BJ (cell line): ENCODE measurements around the gene STARD3. TPM values are rescaled to one million over a fixed set of nuclear protein-coding genes. Genes with fewer than 3 reads are reported as not detected.
"Not testable (repeated sequence)": the region's sequence is repeated elsewhere in the genome, so short reads cannot be mapped to it uniquely, and the experiment has no call there.

Experiments used
- CTCF ChIA-PET: fragments of 350-600 bp; formaldehyde crosslinking; extraction: SDS; loops from one replicate; lab custom pipeline; 2021; ENCODE audit warnings: antibody characterized with exemption, inconsistent platforms; lab: Yijun Ruan, JAX
- POLR2A ChIA-PET: fragments of 300-600 bp; sonication (Branson Sonifier 250); formaldehyde crosslinking; extraction: SDS; loops from one replicate; lab custom pipeline; 2021; ENCODE audit warnings: antibody characterized with exemption; lab: Charles Lee
- DNase-seq: peaks from one replicate; pipeline ENCODE4 v3.0.0-alpha.2; 2011; ENCODE audit warnings: low read depth
- H3K27me3 ChIP-seq: 2 replicates; pipeline ENCODE4 v1.6.0; 2011; ENCODE audit warnings: low read length; ENCODE audit not compliant: control insufficient read depth, insufficient read depth
- H3K36me3 ChIP-seq: 2 replicates; pipeline ENCODE4 v1.5.1; 2011; ENCODE audit warnings: low read length; ENCODE audit not compliant: control insufficient read depth, insufficient read depth
- H3K4me3 ChIP-seq: 2 replicates; pipeline ENCODE4 v1.5.1; 2011; ENCODE audit warnings: low read depth, mild to moderate bottlenecking, control low read depth, low read length
- polyA plus RNA-seq: library from polyadenylated mRNA; depleted of rRNA; stranded (reverse); fragments of >200 nt; gene quantifications from 2 replicates; pipeline ENCODE4 v1.2.3, GENCODE V29; 2011; rRNA removed
- TF ChIP-seq, protein P1 (sequence below): IDR thresholded peaks from 2 replicates; pipeline ENCODE4 v1.5.1; 2011; ENCODE audit warnings: low read depth, mild to moderate bottlenecking, control low read depth, inconsistent platforms, low read length, moderate library complexity; ENCODE audit not compliant: insufficient read depth

STARD3 gene
- polyA plus RNA-seq, 1 experiment, result 93.8 TPM

DNA sequence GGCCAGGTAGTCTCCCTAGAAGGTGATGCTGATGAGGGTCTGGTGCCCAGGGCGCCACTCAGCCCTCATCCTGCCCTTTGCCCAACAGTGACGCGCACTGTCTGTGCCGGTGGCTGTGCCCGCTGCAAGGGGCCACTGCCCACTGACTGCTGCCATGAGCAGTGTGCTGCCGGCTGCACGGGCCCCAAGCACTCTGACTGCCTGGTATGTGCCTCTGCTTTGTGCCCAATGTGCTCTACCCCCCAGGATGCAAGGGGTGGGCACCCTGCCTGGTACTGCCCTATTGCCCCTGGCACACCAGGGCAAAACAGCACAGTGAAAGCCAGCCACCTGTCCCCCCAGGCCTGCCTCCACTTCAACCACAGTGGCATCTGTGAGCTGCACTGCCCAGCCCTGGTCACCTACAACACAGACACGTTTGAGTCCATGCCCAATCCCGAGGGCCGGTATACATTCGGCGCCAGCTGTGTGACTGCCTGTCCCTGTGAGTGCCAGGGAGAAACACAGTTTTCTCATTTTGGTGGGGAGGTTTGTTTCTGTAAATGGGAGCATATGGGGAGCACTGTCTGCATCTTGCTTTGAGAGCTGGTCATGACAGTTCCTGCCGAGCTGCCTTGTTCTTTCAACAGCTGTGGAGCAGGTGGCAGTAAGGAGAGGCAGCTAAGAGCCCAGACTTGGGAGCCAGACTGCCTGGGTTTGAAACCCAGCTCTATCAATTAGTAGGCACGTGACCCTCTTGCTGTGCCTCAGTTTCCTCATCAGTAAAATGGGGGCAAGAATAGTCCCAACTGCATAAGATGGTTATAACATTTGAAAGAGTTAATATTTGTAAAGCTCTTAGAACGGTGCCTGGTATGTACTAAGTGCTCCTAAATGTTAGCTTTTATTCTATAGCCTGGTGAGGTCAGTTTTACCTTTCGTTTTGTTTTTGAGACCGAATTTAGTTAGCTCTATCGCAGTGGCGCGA is 73.3 kb downstream of the STARD3 start:
- Histone ChIP-seq H3K27me3 (no peaks in the 10 kb centered on the region), H3K4me3 (no peak overlapping the region), H3K36me3 (peaks cover 36% of the 10 kb centered on the region)
- ChIA-PET CTCF (interaction anchor here (0.5 to 2.3 kb wide), 4 partner anchors 8 to 62 kb away, joined by 3 to 7 read pairs (median 4); partner anchors contain the start of genes ERBB2 and MIEN1), POLR2A (no interaction called here)
- no peak for DNase-seq
- TF ChIP-seq, protein P1, sequence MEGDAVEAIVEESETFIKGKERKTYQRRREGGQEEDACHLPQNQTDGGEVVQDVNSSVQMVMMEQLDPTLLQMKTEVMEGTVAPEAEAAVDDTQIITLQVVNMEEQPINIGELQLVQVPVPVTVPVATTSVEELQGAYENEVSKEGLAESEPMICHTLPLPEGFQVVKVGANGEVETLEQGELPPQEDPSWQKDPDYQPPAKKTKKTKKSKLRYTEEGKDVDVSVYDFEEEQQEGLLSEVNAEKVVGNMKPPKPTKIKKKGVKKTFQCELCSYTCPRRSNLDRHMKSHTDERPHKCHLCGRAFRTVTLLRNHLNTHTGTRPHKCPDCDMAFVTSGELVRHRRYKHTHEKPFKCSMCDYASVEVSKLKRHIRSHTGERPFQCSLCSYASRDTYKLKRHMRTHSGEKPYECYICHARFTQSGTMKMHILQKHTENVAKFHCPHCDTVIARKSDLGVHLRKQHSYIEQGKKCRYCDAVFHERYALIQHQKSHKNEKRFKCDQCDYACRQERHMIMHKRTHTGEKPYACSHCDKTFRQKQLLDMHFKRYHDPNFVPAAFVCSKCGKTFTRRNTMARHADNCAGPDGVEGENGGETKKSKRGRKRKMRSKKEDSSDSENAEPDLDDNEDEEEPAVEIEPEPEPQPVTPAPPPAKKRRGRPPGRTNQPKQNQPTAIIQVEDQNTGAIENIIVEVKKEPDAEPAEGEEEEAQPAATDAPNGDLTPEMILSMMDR, result no peak

DNA sequence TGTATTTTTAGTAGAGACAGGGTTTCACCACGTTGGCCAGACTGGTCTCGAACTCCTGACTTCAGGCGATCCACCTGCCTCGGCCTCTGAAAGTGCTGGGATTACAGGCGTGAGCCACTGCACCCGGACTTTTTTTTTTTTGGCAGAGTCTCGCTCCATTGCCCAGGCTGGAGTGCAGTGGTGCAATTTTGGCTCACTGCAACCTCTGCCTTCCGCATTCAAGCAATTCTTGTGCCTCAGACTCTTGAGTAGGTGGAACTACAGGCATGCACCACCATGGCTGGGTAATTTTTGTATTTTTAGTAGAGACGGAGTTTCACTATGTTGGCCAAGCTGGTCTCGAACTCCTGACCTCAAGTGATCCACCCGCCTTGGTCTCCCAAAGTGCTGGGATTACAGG is 74.1 kb downstream of the STARD3 start:
- CTCF ChIA-PET, result interaction anchor here (0.9 to 2.3 kb wide), 3 partner anchors 7 to 19 kb away, joined by 4 to 7 read pairs (median 5); partner anchors contain the start of genes ERBB2 and MIEN1
- H3K4me3 ChIP-seq, H3K27me3 ChIP-seq, DNase-seq: not testable (repeated sequence)
- peaks cover 44% of the 10 kb centered on the region for H3K36me3 ChIP-seq
- POLR2A ChIA-PET, result interaction anchor here (0.6 kb wide), 1 partner anchor 75 kb away, joined by 3 read pairs; no protein-coding TSS in a partner anchor

DNA sequence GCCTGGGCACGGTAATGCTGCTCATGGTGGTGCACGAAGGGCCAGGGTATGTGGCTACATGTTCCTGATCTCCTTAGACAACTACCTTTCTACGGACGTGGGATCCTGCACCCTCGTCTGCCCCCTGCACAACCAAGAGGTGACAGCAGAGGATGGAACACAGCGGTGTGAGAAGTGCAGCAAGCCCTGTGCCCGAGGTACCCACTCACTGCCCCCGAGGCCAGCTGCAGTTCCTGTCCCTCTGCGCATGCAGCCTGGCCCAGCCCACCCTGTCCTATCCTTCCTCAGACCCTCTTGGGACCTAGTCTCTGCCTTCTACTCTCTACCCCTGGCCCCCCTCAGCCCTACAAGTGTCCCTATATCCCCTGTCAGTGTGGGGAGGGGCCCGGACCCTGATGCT is 74.9 kb downstream of the STARD3 start:
- DNase-seq, result no peak
- Histone ChIP-seq H3K27me3 (no peaks in the 10 kb centered on the region), H3K4me3 (no peak overlapping the region), H3K36me3 (peaks cover 48% of the 10 kb centered on the region)
- POLR2A ChIA-PET, result no interaction called here
- TF ChIP-seq, protein P1, result no peak
- CTCF ChIA-PET, result interaction anchor here (1.6 to 2.3 kb wide), 2 partner anchors 18 to 88 kb away, joined by 3 to 7 read pairs; partner anchors contain the start of gene MIEN1

Other genes starting within 250 kb of the STARD3 start
- 3.9 and 5.1 TPM in 2 replicates for gene FBXL20, start 235.5 kb upstream of the STARD3 start, polyA plus RNA-seq
- gene MED1, start 185.9 kb upstream of the STARD3 start, polyA plus RNA-seq, result 22.9 and 33.3 TPM in 2 replicates
- gene CDK12, start 175.7 kb upstream of the STARD3 start, polyA plus RNA-seq, result 16.6 and 19.1 TPM in 2 replicates
- gene NEUROD2, start 29.2 kb upstream of the STARD3 start, polyA plus RNA-seq, result not detected in 2 replicates
- not detected in 2 replicates for gene PPP1R1B, start 10.2 kb upstream of the STARD3 start, polyA plus RNA-seq
- gene TCAP, start 28.2 kb downstream of the STARD3 start, polyA plus RNA-seq, result 0.16 and 0.22 TPM in 2 replicates
- gene PNMT, start 31.3 kb downstream of the STARD3 start, polyA plus RNA-seq, result not detected in 2 replicates
- 11.4 and 20.3 TPM in 2 replicates for gene PGAP3, start 50.9 kb downstream of the STARD3 start, polyA plus RNA-seq
- gene ERBB2, start 62.9 kb downstream of the STARD3 start, polyA plus RNA-seq, result 22.8 and 35.4 TPM in 2 replicates
- gene MIEN1, start 93.4 kb downstream of the STARD3 start, polyA plus RNA-seq, result 61.4 and 78.9 TPM in 2 replicates
- 0.09 and 0.23 TPM in 2 replicates for gene GRB7, start 100.8 kb downstream of the STARD3 start, polyA plus RNA-seq
- gene IKZF3, start 227.2 kb downstream of the STARD3 start, polyA plus RNA-seq, result not detected in 2 replicates
- not detected in 2 replicates for gene ZPBP2, start 231.1 kb downstream of the STARD3 start, polyA plus RNA-seq